Stimulated activated CD4-positive, alpha-beta T cell treated with anti-CD3 and anti-CD28 coated beads, Interleukin-4, amount 100 ng/mL, for 48 hours (primary cell): ENCODE results near the gene SFI1.
A peak's percentile ranks its signal among the peaks of the same experiment; 100 is the strongest.

Experiments used
- DNase-seq, 2 donors: peaks; one replicate each; pipeline ENCODE4 v3.0.0-alpha.2; 2020; ENCODE audit warnings: low read depth in 2 of 2

The SFI1 gene

GRCh38 chr22:31635638-31636306 lies 139.4 kb downstream of the SFI1 start:
- DNase-seq: no peak

DNA sequence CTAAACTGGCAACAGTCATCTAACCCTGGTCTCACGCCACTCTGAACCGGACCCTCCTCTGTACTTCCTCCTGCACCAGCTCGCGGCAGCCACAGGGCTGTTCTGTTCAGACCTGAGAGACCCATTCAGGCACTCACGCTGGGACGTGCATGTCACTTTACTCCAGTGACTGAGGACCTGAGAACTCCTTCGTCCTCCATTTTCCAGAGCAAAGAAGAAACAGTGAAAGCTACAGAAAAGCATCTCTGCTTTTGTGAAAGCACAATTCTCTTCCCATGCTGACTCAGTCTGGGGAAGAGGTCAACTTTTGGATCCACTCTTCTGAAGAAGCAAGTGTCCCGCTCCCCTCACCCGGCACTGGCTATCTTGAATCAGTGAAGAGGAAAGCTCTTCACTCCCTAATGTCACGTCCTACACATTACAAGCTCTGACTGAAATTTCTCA lies 141.1 kb downstream of the SFI1 start:
- no peak for DNase-seq

- no peak for DNase-seq
Observed at GRCh38 chr22:31637891-31638618, 141.7 kb downstream of the SFI1 start.

GRCh38 chr22:31639436-31640039 lies 143.2 kb downstream of the SFI1 start:
- DNase-seq: no peak

DNA sequence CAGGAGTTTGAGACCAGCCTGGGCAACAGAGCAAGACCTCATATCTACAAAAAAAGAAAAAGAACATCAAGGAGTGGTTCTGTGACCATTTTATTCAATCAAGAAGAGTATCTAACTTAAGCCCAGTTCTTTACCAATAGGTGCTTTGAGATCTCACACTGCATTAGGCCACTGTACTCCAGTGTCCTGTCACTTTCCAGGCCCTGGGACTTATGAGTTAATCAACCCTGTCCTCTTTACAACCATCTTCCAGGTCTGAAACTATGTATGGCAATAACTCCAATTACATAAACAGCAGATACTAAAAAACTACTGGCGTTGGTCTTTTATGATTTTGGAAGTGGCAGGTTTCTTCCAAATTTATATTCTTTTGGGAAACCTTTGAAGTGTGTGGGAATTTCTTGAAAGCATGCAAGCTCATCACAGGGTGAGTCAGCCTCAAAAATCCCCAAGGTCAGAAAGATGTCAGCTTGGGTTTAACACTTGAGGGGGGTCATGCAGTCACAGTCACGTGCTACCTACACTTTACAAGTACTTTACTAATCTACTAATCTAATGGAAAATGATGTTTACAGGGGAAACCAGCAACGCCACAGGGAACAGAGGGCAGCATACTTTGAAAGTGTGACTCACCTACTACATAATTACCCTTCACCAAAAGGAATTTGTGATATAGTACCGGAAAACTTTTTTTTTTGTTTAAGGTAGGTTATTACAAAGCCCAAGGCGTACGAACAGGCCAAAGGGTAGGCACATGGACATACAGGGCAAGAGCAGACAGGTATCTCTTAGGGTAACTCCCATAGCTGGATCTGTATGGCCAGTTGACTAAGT lies 150.1 kb downstream of the SFI1 start:
- DNase-seq: peak in 1 of 2 donors; percentile 30

- no peak for DNase-seq
Observed at GRCh38 chr22:31647066-31647465, 150.7 kb downstream of the SFI1 start.

DNA sequence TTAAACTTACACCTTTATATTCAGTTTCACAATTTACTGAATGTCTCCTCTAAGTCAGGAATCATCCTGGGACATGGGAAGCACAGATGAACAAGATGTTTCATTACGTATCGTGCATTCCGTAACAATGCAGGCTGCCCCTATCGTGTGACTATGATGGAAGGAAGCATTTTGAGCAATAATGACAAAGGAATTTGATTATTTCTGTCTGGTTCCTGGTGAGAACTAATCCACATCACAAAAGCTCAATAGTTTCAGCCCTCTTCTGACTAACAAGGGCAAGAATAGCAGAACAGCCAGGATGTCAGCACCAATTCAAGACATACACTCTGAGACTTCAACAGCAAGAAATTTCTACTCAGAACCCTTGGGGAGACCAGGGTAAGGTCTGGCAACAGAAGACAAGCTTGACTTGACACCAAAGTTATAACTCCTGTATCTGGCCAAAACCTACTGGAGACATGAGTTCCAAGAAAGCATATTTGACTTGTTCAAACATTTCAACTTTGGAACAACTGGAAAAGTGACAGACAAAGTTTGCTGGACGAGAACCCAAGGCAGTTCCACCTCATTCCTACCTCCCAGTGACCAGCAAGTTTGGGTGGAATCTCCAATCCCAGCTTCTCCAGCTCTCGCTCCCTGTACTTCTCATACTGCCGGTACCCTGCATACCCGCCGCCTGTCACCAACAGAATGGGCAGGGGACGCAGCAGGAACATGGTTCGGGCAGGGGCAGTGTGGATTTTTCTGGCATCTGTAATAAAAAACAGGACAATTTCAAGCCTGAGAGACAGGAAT lies 151.4 kb downstream of the SFI1 start:
- DNase-seq: no peak

DNA sequence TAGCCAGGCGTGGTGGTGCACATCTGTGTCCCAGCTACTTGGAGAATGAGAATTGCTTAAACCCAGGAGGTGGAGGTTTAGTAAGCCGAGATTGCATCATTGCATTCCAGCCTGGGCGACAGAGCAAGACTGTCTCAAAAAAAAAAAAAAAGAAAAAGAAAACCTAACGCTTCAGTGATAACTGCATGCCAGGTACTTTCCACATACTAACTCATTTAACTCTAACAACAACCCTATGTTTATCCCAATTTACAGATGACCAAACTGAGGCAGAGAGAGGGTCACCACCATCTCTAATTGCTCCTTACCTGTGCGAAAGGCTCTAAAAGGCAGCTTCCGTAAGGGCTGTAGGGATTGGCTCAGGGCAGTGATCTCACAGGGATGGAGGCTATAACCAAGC lies 154.1 kb downstream of the SFI1 start:
- DNase-seq: no peak

DNA sequence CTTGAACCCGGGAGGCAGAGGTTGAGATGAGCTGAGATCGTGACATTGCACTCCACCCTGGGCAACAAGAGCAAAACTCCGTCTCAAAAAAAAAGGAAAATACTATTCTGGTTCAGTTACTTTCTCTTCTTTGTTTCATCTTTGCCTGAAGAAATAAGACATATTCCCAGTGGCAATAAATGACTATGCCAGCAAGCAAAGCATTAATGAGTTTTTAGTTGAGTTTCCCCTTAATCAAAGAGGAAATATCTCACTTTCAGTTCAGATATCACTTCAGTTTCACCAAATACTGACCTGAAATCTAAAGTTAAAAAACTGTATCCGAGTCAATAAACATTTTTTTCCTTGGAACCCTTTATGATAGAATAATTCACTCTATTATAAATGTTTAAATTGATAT lies 155.3 kb downstream of the SFI1 start:
- DNase-seq: no peak

DNA sequence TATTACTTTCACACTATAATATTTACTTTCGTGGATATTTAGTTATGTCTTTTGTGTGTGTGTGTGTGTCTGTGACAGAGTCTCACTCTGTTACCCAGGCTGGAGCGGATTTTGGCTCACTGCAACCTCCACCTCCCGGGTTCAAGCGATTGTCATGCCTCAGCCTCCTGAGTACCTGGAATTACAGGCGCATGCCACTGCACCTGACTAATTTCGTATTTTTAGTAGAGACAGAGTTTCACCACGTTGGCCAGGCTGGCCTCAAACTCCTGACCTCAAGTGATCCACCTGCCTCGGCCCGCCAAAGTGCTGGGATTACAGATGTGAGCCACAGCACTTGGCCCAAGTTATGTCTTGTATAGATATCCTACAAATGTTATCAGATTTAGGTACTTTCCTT lies 155.8 kb downstream of the SFI1 start:
- DNase-seq: no peak

DNA sequence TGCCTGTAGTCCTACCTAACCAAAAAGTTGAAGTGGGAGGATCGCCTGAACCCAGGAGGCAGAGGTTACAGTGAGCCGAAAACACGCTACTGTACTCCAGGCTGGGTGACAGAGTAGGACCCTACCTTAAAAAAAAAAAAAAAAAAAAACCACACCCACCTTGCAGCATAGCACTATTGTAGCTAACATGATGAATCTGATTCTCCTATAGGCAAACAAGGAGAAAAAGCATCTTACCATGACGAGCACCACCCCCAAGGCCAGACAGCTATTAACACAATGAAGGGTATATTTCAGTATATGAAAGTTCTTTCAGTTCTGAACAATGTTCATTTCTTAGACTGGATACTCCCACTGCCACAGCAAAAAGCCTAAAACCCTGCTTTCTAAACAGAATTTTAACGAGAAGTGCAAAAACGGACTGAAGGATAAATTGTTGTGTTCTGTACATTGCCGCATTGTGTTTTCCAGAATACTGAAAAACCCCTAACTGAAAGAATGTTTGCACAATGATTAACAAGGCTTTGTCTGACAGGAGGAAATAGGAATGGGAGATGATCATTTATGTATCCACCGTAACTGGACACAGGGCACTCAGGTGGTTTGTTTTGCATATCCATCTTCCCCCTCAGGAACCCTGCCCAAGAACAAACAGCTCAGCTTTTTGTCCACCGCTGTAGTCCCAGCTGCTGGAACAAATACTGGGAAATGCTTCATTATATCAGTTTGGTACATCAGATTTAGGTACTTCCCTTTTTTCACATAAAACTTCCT lies 156.8 kb downstream of the SFI1 start:
- DNase-seq: no peak

DNA sequence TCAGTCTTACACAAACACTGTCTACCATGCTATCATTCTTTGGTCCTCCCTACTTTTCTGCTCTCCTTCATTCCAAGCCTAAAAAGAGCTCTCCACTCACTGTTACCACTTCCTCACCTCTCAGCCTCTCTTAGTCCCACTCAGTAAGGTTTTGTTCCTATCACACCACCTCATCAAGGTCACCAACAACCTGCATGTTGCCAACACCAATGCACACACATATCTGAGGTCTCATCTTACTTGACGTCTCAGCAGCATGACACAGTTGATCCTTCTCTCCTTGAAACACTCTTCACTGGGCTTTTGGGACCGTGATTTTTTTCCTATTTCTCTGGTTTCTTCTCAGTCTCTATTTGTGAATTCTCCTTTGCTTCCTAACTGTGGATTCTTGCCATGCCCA lies 157.6 kb downstream of the SFI1 start:
- no peak for DNase-seq

DNA sequence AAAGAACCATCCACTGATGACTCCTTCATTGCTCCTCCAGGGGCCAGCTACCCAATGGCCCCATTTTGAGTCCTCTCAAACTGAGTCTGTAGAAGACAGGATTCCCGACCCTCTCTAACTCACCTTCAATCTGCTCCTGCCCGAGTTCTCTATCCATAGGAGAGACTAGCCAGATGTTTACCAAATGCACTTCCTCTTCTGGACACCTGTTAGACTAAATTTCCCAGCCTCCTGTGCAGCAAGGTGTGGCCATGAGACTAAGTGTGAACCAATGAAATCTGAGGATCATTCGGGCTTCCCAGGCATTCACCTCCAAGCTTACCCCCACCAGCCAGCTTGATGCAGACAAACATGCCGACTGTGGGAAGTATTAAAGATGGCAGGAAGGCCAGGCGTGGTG lies 158.1 kb downstream of the SFI1 start:
- DNase-seq: no peak

DNA sequence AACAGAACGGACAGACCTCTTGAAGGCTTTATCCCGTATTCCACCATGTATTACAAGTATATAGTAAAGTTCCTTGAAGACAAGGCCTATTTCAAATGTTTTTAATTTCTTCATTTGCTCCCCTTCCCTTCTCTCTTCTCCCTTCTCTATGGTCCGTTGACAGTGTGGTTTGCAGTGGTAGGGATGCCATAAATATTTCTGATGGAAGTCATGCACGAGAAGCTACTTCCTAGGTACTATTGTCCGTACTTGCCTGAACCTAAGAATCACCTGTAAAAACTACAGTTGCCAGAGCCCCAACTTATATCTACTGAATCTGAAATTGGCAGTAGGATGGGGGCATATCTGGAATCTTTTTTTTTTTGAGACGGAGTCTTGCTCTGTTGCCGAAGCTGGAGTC lies 162.9 kb downstream of the SFI1 start:
- no peak for DNase-seq

- peak; percentile 27 to 50 for DNase-seq
Observed at GRCh38 chr22:31660860-31661341, 164.6 kb downstream of the SFI1 start.

GRCh38 chr22:31661851-31662667 lies 165.7 kb downstream of the SFI1 start, which contains the start of gene PISD:
TSS of gene PISD (minus strand) at chr22:31662215. CDS start at chr22:31662208, 7 bp downstream.
- DNase-seq: peak; percentile 93 to 95

DNA sequence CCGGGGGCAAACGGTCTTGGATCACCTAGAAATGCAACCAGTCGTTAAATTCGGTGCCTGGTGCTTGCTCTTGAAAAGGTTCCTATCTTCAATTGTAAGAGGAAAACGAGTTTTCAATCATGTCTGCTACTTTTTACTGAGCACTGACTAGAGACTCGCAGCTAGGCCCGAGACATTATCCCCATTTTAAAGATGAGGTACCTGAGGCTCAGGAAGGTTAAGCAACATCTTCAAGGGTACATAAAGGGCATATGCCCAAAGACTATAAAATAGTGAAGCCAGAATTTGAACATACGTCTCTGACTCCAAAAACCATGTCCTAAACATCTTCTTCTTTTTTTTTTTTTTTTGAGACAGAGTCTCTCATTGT lies 166.3 kb downstream of the SFI1 start:
- no peak for DNase-seq
